H9 (cell line): Measurements from ENCODE around the gene INPP4A. TPM values are rescaled to one million over a fixed set of nuclear protein-coding genes. Genes with fewer than 3 reads are reported as not detected.

Source experiments
- DNase-seq: peaks from one replicate; pipeline ENCODE4 v3.0.0-alpha.2; 2017
- H2AFZ ChIP-seq: one replicate; pipeline ENCODE4 v1.6.1; 2013; ENCODE audit warnings: mild to moderate bottlenecking, low read length, control low read depth, moderate library complexity
- H2AK5ac ChIP-seq: 2 replicates; pipeline ENCODE4 v1.6.1; 2013; ENCODE audit warnings: low read length, control low read depth, mixed read lengths; ENCODE audit not compliant: insufficient read length
- H2BK120ac ChIP-seq: one replicate; pipeline ENCODE4 v1.6.1; 2013; ENCODE audit warnings: low read depth, mild to moderate bottlenecking, low read length, control low read depth, inconsistent platforms; ENCODE audit not compliant: poor library complexity, severe bottlenecking
- H2BK12ac ChIP-seq: 2 replicates; pipeline ENCODE4 v1.6.1; 2013; ENCODE audit warnings: low read length, control low read depth, mixed read lengths, low read depth; ENCODE audit not compliant: insufficient read length
- H2BK15ac ChIP-seq: 2 replicates; pipeline ENCODE4 v1.6.1; 2013; ENCODE audit warnings: low read depth, low read length, control low read depth
- H2BK20ac ChIP-seq: one replicate; pipeline ENCODE4 v1.6.1; 2013; ENCODE audit warnings: low read depth, mild to moderate bottlenecking, low read length, control low read depth, inconsistent platforms; ENCODE audit not compliant: poor library complexity, severe bottlenecking
- H2BK5ac ChIP-seq: 2 replicates; pipeline ENCODE4 v1.6.1; 2013; ENCODE audit warnings: low read length, control low read depth, mixed read lengths; ENCODE audit not compliant: insufficient read length
- H3K14ac ChIP-seq: 2 replicates; pipeline ENCODE4 v1.6.1; 2013; ENCODE audit warnings: low read length, control low read depth; ENCODE audit not compliant: insufficient read depth
- H3K18ac ChIP-seq: 2 replicates; pipeline ENCODE4 v1.6.1; 2013; ENCODE audit warnings: low read depth, mild to moderate bottlenecking, mixed read lengths, low read length, control low read depth; ENCODE audit not compliant: insufficient read length
- H3K23ac ChIP-seq: 2 replicates; pipeline ENCODE4 v1.6.1; 2013; ENCODE audit warnings: low read length, control low read depth, mixed read lengths, low read depth; ENCODE audit not compliant: insufficient read length
- H3K23me2 ChIP-seq: 2 replicates; pipeline ENCODE4 v1.6.1; 2013; ENCODE audit warnings: low read depth, mild to moderate bottlenecking, mixed read lengths, low read length, control low read depth; ENCODE audit not compliant: insufficient read length, poor library complexity, severe bottlenecking
- H3K27ac ChIP-seq: 2 replicates; pipeline ENCODE4 v1.5.1; 2013; ENCODE audit warnings: low read length, control low read depth, mixed read lengths, low read depth; ENCODE audit not compliant: insufficient read length
- H3K27me3 ChIP-seq: 2 replicates; pipeline ENCODE4 v1.6.1; 2013; ENCODE audit warnings: low read length, control low read depth, inconsistent platforms; ENCODE audit not compliant: insufficient read depth
- H3K4ac ChIP-seq: 2 replicates; pipeline ENCODE4 v1.6.1; 2013; ENCODE audit warnings: low read depth, mild to moderate bottlenecking, control low read depth, inconsistent platforms, low read length, moderate library complexity
- H3K4me1 ChIP-seq: 2 replicates; pipeline ENCODE4 v1.6.1; 2013; ENCODE audit warnings: low read length, control low read depth, inconsistent platforms; ENCODE audit not compliant: insufficient read depth
- H3K4me2 ChIP-seq: 2 replicates; pipeline ENCODE4 v1.6.1; 2013; ENCODE audit warnings: low read length, control low read depth, mixed read lengths; ENCODE audit not compliant: insufficient read length, insufficient read depth
- H3K56ac ChIP-seq: 2 replicates; pipeline ENCODE4 v1.6.1; 2013; ENCODE audit warnings: low read depth, mild to moderate bottlenecking, mixed read lengths, low read length, control low read depth; ENCODE audit not compliant: insufficient read length
- H3K79me1 ChIP-seq: 2 replicates; pipeline ENCODE4 v1.6.1; 2013; ENCODE audit warnings: low read depth, mild to moderate bottlenecking, moderate library complexity, low read length, control low read depth, inconsistent platforms; ENCODE audit not compliant: insufficient read depth, poor library complexity, severe bottlenecking
- H3K79me2 ChIP-seq: 2 replicates; pipeline ENCODE4 v1.6.1; 2013; ENCODE audit warnings: low read length, control low read depth, inconsistent platforms; ENCODE audit not compliant: insufficient read depth
- H3K9ac ChIP-seq: 2 replicates; pipeline ENCODE4 v1.6.1; 2013; ENCODE audit warnings: low read length, control low read depth, mixed read lengths; ENCODE audit not compliant: insufficient read length; ENCODE audit errors: extremely low read depth
- H3K9me3 ChIP-seq: one replicate; pipeline ENCODE4 v1.6.1; 2013; ENCODE audit warnings: low read depth, low read length, inconsistent platforms; ENCODE audit not compliant: control insufficient read depth
- H3T11ph ChIP-seq: one replicate; pipeline ENCODE4 v1.6.1; 2013; ENCODE audit warnings: mild to moderate bottlenecking, low read length, control low read depth, inconsistent platforms
- H4K20me1 ChIP-seq: one replicate; pipeline ENCODE4 v1.6.1; 2013; ENCODE audit not compliant: control insufficient read depth, insufficient read length, insufficient read depth
- H4K5ac ChIP-seq: 2 replicates; pipeline ENCODE4 v1.6.1; 2013; ENCODE audit warnings: low read depth, mild to moderate bottlenecking, mixed read lengths, low read length, control low read depth; ENCODE audit not compliant: insufficient read length
- H4K8ac ChIP-seq: replicated peaks from 2 replicates; pipeline ENCODE4 v1.6.1; 2013; ENCODE audit warnings: low read length, control low read depth, mixed read lengths, low read depth; ENCODE audit not compliant: insufficient read length
- H4K91ac ChIP-seq: 2 replicates; pipeline ENCODE4 v1.6.1; 2013; ENCODE audit warnings: low read depth, mild to moderate bottlenecking, moderate library complexity, mixed read lengths, low read length, control low read depth; ENCODE audit not compliant: insufficient read length
- H3K27ac Mint-ChIP-seq, 3 experiments: 2 replicates in 2 of 3; 3 replicates in 1 of 3; pipeline ENCODE4 v1.8.0; 2020 to 2021; ENCODE audit warnings: mixed read lengths in 3 of 3, mild to moderate bottlenecking in 1 of 3, moderate library complexity in 1 of 3
- H3K27me3 Mint-ChIP-seq: 2 replicates; pipeline ENCODE4 v1.8.0; 2021; ENCODE audit warnings: low read depth, mild to moderate bottlenecking, moderate library complexity, mixed read lengths
- H3K36me3 Mint-ChIP-seq, 3 experiments: 2 replicates in 2 of 3; 3 replicates in 1 of 3; pipeline ENCODE4 v1.8.0; 2020 to 2021; ENCODE audit warnings: low read depth in 3 of 3, mixed read lengths in 3 of 3; ENCODE audit not compliant: insufficient read depth in 1 of 3
- H3K4me1 Mint-ChIP-seq, 2 experiments: 2 replicates each; pipeline ENCODE4 v1.8.0; 2020; ENCODE audit warnings: mixed read lengths in 2 of 2
- H3K4me3 Mint-ChIP-seq, 2 experiments: 2 replicates in 1 of 2; 3 replicates in 1 of 2; pipeline ENCODE4 v1.8.0; 2020 to 2021; ENCODE audit warnings: mild to moderate bottlenecking in 2 of 2, mixed read lengths in 2 of 2, moderate library complexity in 1 of 2
- H3K9me3 Mint-ChIP-seq, 2 experiments: 2 replicates in 1 of 2; 3 replicates in 1 of 2; pipeline ENCODE4 v1.8.0; 2020; ENCODE audit warnings: mild to moderate bottlenecking in 2 of 2, mixed read lengths in 2 of 2, moderate library complexity in 1 of 2
- WGBS: extraction: QIAGEN DNeasy Blood & Tissue Kit; methylation state at CpG from one replicate; pipeline ENCODE4 v1.1.7; 2013; ENCODE audit warnings: missing lambda C conversion rate, low lambda C conversion rate, mixed read lengths; ENCODE audit not compliant: insufficient read length; ENCODE audit errors: extremely low coverage; 5-methylcytosine and 5-hydroxymethylcytosine counted together
- total RNA-seq: library from RNA; stranded (reverse); gene quantifications from 2 replicates; pipeline ENCODE4 v1.2.1, GENCODE V29; 2021
- TF ChIP-seq, protein P1 (sequence below): fragments of 200-600 bp; sonication (generic); conservative IDR thresholded peaks from 3 replicates; pipeline ENCODE4 v1.8.0; 2021; ENCODE audit warnings: antibody characterized with exemption, mild to moderate bottlenecking

Gene INPP4A
- total RNA-seq, 1 experiment from 2014 or later: 55.2 TPM

DNA sequence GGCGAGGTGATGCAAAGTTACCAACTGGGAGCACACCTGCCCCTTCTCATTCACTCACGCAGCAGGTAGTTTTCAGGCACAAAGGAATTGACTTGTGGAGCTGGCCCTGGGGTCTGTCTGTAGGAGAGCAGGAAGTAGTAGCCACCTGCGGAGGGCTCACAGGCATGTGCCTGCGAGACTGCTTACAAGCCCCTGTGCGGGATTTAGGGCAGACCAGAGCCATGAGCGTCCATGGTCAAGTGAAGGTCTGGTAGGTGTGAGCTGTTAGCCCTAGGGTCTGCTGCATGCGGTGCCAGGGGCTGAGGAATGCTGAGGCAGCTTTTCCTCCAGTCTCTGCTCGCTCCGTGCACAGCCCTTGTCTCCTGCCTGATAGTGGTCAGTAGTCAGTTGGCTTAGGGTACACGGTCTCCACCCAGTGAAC is 18.9 kb downstream of the INPP4A start:
- Histone ChIP-seq H2AFZ (no peak overlapping the region), H3K4me1 (peaks cover 12% of the 10 kb centered on the region; the same call in 1 of the 2 replicates), H3K4ac (no peak overlapping the region), H2BK12ac (no peak overlapping the region), H4K8ac (no peak overlapping the region), H3K27ac (no peak overlapping the region), H3K56ac (no peak overlapping the region), H3K79me1 (peaks cover 6% of the 10 kb centered on the region), H4K5ac (no peak overlapping the region), H4K20me1 (no peaks in the 10 kb centered on the region), H2BK15ac (no peak overlapping the region), H3K18ac (no peak overlapping the region), H3K27me3 (no peaks in the 10 kb centered on the region), H2BK20ac (no peak overlapping the region), H3K79me2 (peaks cover 6% of the 10 kb centered on the region; the same call in 1 of the 2 replicates), H3K14ac (no peak overlapping the region), H3K9me3 (no peaks in the 10 kb centered on the region), H3K23me2 (no peaks in the 10 kb centered on the region), H4K91ac (no peak overlapping the region), H3K4me2 (no peak overlapping the region), H2BK5ac (no peak overlapping the region), H2BK120ac (no peak overlapping the region), H3K9ac (no peak overlapping the region), H3T11ph (no peak overlapping the region), H3K23ac (no peak overlapping the region), H2AK5ac (no peak overlapping the region)
- H3K27ac Mint-ChIP-seq: peak overlapping the region; percentile 30 to 96 (median 77); a peak in 4 of 7 replicates
- peaks cover 70 to 73% of the 10 kb centered on the region in 2 experiments for H3K4me1 Mint-ChIP-seq
- TF ChIP-seq, protein P1, sequence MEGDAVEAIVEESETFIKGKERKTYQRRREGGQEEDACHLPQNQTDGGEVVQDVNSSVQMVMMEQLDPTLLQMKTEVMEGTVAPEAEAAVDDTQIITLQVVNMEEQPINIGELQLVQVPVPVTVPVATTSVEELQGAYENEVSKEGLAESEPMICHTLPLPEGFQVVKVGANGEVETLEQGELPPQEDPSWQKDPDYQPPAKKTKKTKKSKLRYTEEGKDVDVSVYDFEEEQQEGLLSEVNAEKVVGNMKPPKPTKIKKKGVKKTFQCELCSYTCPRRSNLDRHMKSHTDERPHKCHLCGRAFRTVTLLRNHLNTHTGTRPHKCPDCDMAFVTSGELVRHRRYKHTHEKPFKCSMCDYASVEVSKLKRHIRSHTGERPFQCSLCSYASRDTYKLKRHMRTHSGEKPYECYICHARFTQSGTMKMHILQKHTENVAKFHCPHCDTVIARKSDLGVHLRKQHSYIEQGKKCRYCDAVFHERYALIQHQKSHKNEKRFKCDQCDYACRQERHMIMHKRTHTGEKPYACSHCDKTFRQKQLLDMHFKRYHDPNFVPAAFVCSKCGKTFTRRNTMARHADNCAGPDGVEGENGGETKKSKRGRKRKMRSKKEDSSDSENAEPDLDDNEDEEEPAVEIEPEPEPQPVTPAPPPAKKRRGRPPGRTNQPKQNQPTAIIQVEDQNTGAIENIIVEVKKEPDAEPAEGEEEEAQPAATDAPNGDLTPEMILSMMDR: no peak
- WGBS: no CpG with 5 or more reads among the region's 10 CpGs
- H3K36me3 Mint-ChIP-seq: peaks cover 4 to 6% (median 4%) of the 10 kb centered on the region in 3 experiments; a peak in 5 of 7 replicates
- H3K27me3 Mint-ChIP-seq: no peaks in the 10 kb centered on the region
- DNase-seq: peak; percentile 68
- peak overlapping the region in 1 of 2 experiments; percentile 54; a peak in 2 of 5 replicates for H3K4me3 Mint-ChIP-seq
- H3K9me3 Mint-ChIP-seq: no peaks in the 10 kb centered on the region
